ENCODE data around the gene ELAC2. TPM values are rescaled to one million over a fixed set of nuclear protein-coding genes. Genes with fewer than 3 reads are reported as not detected.

ELAC2 gene
- total RNA-seq, 1 experiment from 2014 or later = 84.5 TPM

Other genes starting within 250 kb of the ELAC2 start
- 7.3 TPM for gene ARHGAP44, start 228.5 kb downstream of the ELAC2 start, total RNA-seq (2021; ENCODE audit: unreplicated experiment)

Data from HCT116 (cell line).